Measurements from ENCODE around the gene RBM5. TPM values are rescaled to one million over a fixed set of nuclear protein-coding genes. Genes with fewer than 3 reads are reported as not detected.
"Not testable (repeated sequence)": the region's sequence is repeated elsewhere in the genome, so short reads cannot be mapped to it uniquely, and the experiment has no call there.

The RBM5 gene
- total RNA-seq, result 267 TPM

DNA sequence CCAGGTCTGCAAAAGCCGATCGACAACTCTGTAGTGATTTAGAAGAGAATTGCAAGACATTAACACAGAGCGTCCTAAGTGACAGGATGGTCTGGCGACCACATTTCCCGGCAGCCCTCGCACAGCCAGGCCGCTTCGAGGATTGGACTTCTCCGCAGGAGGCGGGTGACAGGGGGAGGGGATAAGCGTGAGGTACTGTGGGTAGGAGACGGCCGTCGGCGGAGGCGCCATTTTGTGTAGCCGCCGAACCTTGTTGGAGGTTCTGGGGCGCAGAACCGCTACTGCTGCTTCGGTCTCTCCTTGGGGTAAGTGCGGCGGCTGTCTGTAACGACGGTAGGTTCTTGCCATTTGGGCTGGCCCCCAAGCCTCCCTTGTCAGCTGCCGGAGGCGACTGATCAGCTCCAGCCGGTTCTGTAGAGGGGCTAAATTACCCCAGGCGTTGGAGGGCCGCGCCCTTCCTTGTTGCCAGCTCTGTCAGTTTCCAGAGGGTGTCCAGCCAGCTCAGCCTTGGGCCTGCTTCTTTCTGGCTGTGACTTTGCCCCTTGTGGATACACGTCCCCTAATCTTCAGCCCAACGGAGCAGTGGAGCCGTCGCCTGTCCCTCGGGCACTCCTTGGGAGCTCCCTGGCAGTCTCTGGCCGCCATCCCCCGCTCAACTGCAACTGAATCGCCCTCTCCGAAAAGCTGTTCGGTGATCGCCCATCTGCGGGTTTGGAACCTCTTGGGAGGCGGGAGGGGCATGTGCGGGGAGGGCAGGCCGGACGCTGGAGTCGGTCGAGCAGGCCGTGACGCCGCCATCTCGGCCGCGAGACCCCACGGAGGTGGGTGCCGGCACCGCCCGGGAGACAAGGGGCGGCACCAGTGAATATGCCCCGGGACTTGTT, at the start of gene RBM5:
RBM5 (plus strand) TSS at position 195 of the 884 bp plus-strand sequence. CDS start 1,516 bp downstream, outside the sequence.
- peak; percentile 67 to 95 (median 94) for DNase-seq (ENCODE audit: low read depth in 2 of 3, low spot score in 2 of 3)

DNA sequence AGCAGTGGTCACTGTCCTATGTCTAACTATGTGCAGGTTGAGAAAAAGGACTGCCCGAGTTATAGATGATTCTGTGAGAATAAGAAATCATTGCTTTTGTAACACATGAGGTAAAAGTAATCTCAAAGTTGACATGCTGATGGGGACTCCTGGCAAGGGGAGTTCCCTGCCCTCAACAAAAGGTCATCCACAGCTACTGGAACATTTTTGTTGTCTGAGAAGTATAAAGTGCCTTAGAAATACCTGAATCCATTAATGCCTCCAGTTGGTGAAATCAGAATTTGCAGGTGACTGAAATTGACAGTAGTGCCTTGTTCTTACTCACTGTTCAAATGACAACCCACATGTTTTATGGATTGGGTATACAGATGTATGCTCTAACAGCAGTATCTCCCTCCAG, 43.7 kb upstream of the RBM5 start:
- no peak for DNase-seq (ENCODE audit: low read depth in 2 of 3, low spot score in 2 of 3)

DNA sequence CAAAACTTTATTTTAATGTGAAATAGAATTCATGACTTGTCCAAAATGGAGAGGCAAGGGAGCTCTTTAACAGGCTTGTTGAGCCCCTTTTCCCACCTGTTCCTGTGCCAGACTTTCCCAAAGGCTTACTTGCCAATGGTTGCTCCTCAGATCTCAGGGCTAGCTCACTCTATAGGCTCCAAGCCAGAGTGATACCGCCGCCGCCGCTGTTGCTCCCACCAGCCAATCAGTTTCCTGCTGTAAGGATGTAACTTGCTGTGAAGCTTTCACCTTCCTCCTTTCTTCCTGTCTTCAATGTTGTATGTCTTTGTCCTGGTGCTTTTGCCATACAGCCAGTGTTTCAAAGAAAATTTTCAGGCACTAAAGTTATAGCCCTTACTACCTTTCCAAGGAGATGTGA, 41.3 kb upstream of the RBM5 start:
- no peak for DNase-seq (ENCODE audit: low read depth in 2 of 3, low spot score in 2 of 3)

DNA sequence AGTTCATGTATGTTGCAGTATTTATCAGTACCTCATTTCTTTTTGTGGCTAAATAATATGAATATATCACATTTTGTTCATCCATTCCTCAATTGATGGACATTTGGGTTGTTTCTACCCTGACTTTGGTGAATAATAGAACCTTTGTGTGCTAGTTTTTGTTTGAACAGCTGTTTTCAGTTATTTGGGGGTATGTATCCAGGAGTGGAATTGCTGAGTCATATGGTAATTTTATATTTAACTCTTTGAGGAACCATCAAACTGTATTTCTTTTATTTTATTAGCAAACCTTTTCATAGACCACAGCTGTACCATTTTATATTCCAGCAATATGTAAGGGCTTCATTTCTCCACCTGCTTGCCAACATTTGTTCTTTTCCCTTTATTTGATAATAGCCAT, 38.4 kb upstream of the RBM5 start:
- peak in 2 of 3 donors; percentile 13 to 65 for DNase-seq (ENCODE audit: low read depth in 2 of 3, low spot score in 2 of 3)

DNA sequence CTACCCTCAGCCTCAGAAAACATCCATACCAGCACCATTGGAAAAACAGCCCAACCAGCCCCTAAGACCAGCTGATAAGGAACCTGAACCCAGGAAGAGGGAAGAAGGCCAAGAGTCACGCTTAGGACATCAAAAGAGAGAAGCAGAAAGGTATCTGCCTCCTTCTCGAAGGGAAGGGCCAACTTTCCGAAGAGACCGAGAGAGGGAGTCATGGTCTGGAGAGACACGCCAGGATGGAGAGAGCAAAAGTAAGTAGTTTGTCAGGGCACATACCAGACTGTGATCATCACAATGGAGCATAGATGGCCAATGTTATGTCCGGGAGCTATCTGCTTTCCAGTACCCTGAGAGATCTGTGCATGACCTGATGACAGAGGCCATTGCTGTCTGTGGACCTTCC, 31.0 kb upstream of the RBM5 start:
- DNase-seq (ENCODE audit: low read depth in 2 of 3, low spot score in 2 of 3), result no peak

DNA sequence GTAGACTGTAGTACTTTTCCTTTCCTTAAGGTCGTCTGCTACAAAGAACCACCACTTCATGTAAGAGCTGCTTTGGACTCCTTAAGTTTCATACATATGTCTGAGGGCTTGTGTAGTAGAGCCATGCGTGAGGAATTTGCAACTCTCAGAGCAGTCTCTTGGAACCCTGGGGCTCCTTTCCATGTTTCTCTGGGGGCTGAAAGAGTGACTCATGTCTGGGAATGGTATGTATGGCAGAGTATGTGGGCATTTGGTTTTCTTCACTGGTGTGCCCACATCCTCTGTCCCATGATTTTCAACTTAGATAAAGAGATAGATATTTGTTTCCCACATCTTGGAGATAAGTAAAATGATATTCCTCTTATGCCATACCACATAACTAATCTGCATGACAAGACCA, 20.6 kb upstream of the RBM5 start:
- no peak for DNase-seq (ENCODE audit: low read depth in 2 of 3, low spot score in 2 of 3)

DNA sequence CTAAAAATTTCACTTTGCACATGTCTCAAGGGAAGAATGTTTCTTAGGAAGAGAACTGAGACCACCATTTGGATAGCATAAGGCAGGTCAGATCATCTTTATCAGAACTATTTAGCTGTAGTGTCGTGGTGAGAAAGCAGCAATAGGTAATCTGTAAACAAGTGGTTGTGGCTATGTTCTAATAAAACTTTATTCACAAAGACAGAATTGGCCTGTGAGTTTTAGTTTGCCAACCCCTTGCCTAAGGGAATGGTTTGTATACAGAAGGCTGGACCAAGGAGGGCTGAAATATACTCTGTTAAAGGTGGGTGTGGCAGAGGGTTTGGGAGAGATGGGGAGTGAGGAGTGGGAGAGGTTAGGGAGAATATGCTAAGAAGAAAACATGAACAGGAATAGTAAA, 10.6 kb upstream of the RBM5 start:
- DNase-seq (ENCODE audit: low read depth in 2 of 3, low spot score in 2 of 3), result no peak

DNA sequence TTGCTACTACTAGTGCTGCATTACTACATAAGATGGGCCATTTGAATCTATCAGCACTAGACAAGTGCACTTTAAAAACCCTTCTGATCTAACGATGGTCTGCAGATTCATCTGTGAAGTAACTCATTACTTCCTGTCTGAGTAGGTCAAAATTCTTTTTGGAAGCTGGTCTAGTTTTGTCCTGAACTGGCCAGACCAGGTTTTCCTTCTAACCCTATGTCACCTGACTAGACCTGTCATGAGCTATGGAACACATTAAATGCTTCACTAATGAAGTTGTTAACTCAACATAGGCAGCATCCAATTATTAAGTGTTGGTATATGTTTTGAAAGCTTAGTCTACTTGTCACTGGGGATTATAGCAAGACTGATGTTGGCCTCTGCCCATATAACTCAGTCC, 10.1 kb upstream of the RBM5 start:
- DNase-seq (ENCODE audit: low read depth in 2 of 3, low spot score in 2 of 3), result no peak

DNA sequence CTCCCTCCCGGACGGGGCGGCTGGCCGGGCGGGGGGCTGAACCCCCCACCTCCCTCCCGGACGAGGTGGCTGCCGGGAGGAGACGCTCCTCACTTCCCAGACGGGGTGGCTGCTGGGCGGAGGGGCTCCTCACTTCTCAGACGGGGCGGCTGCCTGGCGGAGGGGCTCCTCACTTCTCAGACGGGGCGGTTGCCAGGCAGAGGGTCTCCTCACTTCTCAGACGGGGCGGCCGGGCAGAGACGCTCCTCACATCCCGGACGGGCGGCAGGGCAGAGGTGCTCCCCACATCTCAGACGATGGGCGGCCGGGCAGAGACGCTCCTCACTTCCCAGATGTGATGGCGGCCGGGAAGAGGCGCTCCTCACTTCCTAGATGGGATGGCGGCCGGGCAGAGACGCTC, 3.8 kb upstream of the RBM5 start:
- not testable (repeated sequence) for DNase-seq (ENCODE audit: low read depth in 2 of 3, low spot score in 2 of 3)

DNA sequence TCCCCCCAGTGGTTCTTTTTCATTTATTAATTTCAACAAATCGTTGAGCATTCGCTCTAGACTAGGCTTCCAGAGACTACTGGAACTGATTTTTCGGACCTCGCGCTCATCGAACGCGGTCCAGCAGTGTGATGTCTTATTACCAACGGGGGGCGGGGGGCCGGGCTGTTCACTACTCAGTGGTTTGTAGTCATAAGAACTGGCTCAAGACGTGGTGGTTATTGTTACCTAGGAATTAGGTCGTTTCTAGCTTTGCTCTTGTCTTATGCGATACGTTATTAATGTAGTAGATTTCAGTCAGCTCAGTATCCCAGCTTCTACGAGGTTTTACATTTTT, 858 bp downstream of the RBM5 start:
- no peak for DNase-seq (ENCODE audit: low read depth in 2 of 3, low spot score in 2 of 3)

DNA sequence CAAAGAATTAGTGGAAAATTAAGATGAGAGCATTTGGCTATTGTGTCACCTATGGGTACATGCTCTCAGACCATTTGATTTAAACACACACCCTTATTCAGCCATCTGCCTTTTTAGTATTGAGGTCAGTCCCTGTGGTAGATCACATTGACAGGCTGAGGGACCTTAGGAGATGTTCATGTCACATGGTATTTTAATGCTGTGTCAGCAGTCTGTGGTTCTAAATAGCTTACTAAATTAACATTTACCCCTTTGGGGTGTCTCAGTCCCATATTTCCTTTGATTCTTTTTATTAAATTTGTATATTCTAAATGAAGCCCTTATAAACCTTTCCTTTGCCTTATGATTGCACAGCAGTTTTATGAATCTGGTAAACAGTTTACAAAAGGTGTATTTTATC, 2.3 kb downstream of the RBM5 start:
- no peak for DNase-seq (ENCODE audit: low read depth in 2 of 3, low spot score in 2 of 3)

DNA sequence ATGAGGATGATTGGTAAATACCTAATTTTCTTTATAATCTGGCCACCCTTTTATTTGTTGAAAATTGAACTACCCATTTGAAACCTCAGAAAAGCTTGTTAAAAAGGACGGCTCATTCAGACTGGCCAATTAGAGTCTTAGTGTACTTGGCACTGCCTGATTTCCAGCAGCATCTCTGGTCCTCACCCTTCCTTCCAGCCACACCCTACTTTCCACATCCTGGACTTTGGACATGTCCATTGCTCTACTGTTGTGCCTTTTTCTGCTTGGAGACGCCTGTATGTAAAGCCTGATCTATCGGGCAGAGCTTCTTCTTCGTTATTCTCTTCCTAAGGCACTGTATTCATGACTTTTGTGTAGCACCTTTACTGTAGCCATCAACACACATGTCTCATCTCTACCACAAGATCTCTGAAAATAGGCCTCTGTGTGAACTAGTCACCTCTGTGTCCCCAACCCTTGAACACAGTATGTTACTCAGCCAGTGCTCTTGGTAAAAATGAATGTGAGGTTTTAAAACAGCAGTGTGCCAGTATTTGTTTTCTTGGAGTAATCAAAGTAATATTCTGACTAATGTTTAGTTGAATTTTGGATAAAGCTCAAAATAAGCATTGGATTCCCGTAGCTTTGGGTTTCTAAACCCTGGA, 6.8 kb downstream of the RBM5 start:
- DNase-seq (ENCODE audit: low read depth in 2 of 3, low spot score in 2 of 3), result no peak

DNA sequence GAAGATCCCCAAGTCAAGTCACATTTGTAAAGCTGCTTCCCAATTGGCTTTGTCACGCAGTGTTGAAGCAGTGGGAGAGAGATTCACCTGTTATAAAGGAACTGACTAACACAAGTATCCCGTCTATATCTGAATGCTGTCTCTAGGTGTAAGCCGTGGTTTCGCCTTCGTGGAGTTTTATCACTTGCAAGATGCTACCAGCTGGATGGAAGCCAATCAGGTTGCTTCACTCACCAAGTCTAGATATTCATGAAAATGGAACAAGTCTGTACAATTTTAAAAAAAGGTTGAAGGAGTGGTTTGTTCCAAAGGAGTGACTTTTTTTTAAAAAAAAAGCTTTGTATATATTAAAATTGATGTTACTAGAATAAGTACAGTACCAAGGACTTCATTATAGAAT, 11.7 kb downstream of the RBM5 start:
- DNase-seq (ENCODE audit: low read depth in 2 of 3, low spot score in 2 of 3), result no peak

DNA sequence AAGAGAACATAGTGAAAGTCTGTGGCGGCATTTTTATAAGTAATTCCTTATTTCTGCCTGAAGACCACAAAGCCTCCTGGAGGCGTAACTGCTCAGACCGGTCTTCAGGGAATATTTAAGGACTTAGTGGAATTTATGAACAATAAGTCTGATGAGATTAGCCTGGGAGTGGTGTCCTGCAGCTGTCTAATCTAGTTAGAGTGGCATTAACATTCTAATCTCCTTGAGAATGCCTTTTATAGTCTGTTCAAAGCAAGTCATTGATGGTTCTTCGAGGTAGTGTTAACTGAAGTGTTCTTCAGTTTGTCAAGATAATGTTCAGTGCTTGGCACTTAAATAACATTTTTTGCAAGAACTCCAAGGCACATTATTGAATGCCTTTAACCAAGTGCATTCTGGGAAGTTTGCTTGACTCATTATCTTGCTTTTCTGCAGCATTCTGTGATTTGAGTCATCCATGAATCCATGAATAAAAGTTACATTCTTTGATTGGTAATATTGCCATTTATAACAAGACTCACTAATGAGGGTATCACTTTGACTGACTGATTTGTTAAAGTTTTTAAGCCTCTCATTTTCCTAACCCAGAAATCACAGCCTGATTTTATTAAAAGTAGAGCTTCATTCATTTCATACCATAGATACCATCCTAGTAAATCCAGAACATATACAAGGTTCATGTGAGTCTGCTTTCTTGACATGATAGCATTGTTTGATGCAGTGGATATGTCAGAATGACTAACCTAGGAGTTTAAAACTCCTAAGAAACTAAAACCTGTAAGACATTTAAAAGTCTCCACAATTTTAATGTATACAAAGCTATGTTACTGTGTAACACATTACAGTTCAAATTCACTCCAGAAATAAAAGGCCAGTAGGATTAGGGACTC, 12.5 kb downstream of the RBM5 start:
- DNase-seq (ENCODE audit: low read depth in 2 of 3, low spot score in 2 of 3), result no peak

DNA sequence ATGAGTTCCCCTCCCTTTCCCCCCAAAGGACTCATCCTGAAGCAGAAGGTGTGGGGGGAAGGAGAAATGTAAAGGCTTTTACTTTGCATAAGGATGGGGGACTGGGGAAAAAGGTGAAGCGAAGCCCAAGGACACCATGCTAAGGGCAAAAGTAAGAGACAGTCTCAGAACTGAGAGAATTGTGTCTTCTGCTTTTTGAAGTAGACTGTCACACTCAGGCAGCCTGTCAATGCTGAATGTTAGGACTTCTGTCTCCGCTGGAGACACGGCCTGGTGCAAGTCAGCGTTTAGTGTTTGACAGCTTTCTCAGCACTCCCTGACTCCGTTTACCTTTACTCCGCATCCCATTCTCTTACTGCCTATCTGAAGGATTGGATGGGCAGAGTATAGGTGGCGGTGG, 13.8 kb downstream of the RBM5 start:
- DNase-seq (ENCODE audit: low read depth in 2 of 3, low spot score in 2 of 3), result no peak

DNA sequence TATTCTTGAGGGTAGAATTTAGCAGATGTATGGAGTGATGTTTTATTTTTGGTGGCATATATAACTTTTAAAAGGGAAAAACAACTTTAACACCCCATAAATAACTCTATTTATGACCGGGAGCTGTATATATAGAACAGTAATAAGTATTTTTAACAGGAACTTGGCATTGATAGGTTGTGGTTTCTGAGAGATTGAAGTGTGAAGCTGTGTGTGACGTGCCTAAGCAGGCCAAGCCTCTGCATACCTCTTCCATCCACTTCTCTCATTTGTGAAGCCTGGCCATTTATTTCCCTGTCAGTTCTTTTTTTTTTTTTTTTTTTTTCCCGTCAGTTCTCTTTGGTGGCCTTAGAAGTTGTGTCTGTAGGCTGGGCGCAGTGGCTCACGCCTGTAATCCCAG, 23.0 kb downstream of the RBM5 start:
- no peak for DNase-seq (ENCODE audit: low read depth in 2 of 3, low spot score in 2 of 3)

DNA sequence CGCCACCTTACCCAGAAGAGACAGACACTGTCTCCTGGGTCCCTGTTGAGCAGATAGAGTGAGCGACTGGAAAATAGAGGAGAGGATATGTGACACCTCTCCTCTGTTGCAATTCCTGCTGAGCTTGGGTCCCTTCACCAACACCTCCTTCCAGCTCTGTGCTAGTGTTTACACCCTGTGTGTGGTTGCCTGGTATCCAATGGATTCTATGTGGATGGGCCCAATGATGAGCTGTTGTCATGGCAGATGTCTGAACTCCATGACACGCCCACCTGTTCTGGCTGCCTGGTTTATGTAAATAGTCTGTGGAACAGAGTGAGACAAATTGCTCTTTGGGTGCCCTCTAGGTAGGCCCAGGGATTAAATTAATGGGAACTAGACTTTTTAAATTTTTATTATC, 23.7 kb downstream of the RBM5 start:
- no peak for DNase-seq (ENCODE audit: low read depth in 2 of 3, low spot score in 2 of 3)

DNA sequence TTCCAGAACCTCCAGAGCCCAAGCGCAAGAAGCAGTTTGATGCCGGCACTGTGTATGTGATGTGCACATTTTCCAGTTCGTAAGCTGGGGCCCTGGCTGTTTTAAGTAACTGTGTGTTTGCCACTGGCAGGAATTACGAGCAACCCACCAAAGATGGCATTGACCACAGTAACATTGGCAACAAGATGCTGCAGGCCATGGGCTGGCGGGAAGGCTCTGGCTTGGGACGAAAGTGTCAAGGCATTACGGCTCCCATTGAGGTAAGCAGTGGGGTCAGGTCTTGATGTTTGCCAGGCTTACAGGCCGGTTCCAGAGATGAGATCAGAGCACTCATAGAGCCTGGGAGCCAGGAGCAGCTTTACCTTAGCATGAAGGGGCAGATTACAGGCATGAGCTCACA, 28.4 kb downstream of the RBM5 start:
- no peak for DNase-seq (ENCODE audit: low read depth in 2 of 3, low spot score in 2 of 3)

DNA sequence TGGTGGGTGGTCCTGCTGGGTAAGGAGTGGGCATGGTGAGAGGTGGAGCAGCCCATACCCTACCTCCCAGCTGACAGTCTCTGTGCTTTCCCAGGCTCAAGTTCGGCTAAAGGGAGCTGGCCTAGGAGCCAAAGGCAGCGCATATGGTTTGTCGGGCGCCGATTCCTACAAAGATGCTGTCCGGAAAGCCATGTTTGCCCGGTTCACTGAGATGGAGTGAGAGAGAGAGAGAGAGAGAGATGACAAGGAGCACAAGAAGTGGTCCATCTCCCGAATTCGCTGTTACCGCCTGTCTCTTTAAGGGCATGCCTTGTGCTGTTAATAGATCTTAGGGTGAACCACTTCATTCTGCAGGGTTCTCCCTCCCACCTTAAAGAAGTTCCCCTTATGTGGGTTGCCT, 29.5 kb downstream of the RBM5 start:
- no peak for DNase-seq (ENCODE audit: low read depth in 2 of 3, low spot score in 2 of 3)

DNA sequence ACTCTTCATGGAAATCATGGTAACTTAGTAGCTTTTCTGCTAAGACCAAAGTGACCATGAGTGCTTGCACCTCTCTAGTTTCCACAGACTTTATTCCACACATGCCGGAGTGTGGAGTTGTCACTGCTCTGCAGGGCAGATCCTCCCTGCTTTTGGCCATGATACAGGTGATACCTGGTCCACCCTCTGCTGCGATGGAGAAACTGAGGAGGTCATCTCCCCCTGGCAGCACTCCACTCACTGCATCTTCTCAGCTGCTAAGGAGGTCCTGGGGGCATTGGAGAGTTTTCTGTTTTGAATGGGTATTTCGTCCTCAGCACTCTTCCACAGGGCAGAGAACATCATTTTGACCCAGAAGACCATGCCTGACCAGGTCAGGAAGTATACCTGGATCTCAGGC, 31.1 kb downstream of the RBM5 start:
- no peak for DNase-seq (ENCODE audit: low read depth in 2 of 3, low spot score in 2 of 3)

DNA sequence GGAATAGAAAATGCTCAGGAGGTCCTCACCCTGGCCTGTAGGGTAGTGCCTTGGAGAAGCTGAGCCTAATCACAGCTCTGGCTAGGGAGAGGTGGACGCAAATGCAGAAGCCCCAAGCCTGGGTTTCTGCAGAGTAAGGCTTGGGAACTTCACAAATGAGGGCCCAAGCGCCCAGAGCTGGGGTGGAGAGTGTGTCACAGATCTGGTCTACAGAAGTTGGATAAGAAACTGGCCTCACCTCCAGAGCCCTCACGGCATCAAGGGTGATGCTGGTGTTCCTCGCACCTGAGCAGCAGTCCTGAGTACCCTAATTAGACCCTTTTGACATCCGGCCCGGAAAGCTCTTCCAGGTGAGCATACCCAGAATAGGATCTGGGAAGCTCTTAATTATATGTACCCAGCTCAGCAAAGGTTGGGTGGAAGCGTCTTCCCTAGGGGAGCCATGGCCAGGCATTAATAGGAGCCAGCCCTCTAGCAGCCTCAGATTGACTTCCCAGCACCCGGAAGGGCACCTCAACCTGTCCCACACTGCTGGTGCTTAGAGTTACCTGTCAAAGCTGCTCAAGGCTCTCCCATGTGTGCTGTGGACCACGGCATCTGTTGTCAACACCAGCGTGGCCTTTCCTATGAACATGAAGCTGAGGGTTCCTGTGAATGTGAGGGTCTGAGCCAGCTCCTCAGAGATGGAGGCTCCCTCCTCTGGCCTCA, 31.8 kb downstream of the RBM5 start:
- DNase-seq (ENCODE audit: low read depth in 2 of 3, low spot score in 2 of 3), result no peak

All from hematopoietic multipotent progenitor cell (in vitro differentiated cells).